Vagina (tissue), 2 donors: ENCODE data around the gene TMEM135. TPM values are rescaled to one million over a fixed set of nuclear protein-coding genes. Genes with fewer than 3 reads are reported as not detected.

Experiments
- DNase-seq, 2 donors: peaks; one replicate each; pipeline ENCODE4 v3.0.0-alpha.2; 2017; ENCODE audit errors: extremely low spot score in 2 of 2
- H3K27ac ChIP-seq: fragments of 200-600 bp; sonication (generic); one replicate; pipeline ENCODE4 v1.5.1; 2019
- H3K27me3 ChIP-seq: fragments of 200-600 bp; sonication (generic); one replicate; pipeline ENCODE4 v1.5.1; 2019
- H3K36me3 ChIP-seq, 2 donors: fragments of 200-600 bp; sonication (generic); one replicate each; pipeline ENCODE4 v1.5.1; 2017 to 2019
- H3K4me1 ChIP-seq: fragments of 200-600 bp; sonication (generic); one replicate; pipeline ENCODE4 v1.5.1; 2019
- H3K4me3 ChIP-seq, 2 donors: fragments of 200-600 bp; sonication (generic); 1 replicate in 1 of 2; 2 replicates in 1 of 2; pipeline ENCODE4 v1.5.1; 2016 to 2019
- H3K9me3 ChIP-seq: fragments of 200-600 bp; sonication (generic); one replicate; pipeline ENCODE4 v1.5.1; 2019
- POLR2A ChIP-seq, 2 donors: fragments of 450-650 bp; IDR thresholded peaks; one replicate each; pipeline ENCODE4 v1.6.1; 2017; ENCODE audit warnings: antibody characterized with exemption in 2 of 2, mild to moderate bottlenecking in 2 of 2, moderate library complexity in 2 of 2
- POLR2AphosphoS5 ChIP-seq, 2 donors: sonication (generic); formaldehyde crosslinking; IDR thresholded peaks; one replicate each; pipeline ENCODE4 v1.9.0; 2017; ENCODE audit warnings: antibody characterized with exemption in 2 of 2, mild to moderate bottlenecking in 2 of 2, low read depth in 1 of 2; ENCODE audit not compliant: insufficient read depth in 1 of 2
- intact Hi-C: fragments of 100-400 bp; cut with DNase I; formaldehyde crosslinking; loops from one replicate; pipeline ENCODE4 v1.15.1; 2023
- total RNA-seq: library from RNA; depleted of rRNA; stranded (reverse); fragments of >200 nt; gene quantifications from one replicate; pipeline ENCODE4 v1.2.3, GENCODE V29; 2016
- TF ChIP-seq, protein P1 (sequence below), 3 experiments: fragments of 450-650 bp in 2 of 3; fragments of 200-600 bp in 1 of 3; sonication (generic) in 1 of 3; IDR thresholded peaks; one replicate each; pipeline ENCODE4 v1.5.1; 2017 to 2019; ENCODE audit warnings: antibody characterized with exemption in 3 of 3, mild to moderate bottlenecking in 2 of 3, moderate library complexity in 2 of 3

The TMEM135 gene
- total RNA-seq, 1 donor from 2014 or later: 17.2 TPM

DNA sequence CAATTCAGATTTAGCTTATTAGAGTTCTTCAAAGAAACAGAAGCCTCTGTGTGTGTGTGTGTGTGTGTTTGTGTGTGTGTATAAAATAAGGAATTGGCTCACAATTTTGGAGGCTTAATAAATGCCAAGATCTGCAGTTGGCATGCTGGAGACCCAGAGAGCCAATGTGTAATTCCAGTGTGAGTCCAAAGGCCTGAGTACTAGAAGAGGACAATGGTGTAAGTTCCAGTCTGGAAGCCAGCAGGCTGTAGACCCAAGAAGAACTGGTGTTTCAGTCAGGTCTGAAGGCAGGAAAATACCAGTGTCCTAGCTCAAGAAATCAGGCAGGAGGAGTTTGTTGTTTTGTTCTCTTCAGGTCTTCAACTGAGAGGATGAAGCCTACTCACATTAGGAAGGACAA, 20.0 kb downstream of the TMEM135 start:
- Histone ChIP-seq H3K9me3 (no peaks in the 10 kb centered on the region), H3K36me3 (no peaks in the 10 kb centered on the region), H3K4me1 (no peaks in the 10 kb centered on the region), H3K27ac (no peak overlapping the region), H3K27me3 (no peaks in the 10 kb centered on the region), H3K4me3 (no peak overlapping the region)
- intact Hi-C loops: no loop called here
- TF ChIP-seq POLR2A (IDR thresholded peaks at IDR 0.05): no peak
- TF ChIP-seq, protein P1, sequence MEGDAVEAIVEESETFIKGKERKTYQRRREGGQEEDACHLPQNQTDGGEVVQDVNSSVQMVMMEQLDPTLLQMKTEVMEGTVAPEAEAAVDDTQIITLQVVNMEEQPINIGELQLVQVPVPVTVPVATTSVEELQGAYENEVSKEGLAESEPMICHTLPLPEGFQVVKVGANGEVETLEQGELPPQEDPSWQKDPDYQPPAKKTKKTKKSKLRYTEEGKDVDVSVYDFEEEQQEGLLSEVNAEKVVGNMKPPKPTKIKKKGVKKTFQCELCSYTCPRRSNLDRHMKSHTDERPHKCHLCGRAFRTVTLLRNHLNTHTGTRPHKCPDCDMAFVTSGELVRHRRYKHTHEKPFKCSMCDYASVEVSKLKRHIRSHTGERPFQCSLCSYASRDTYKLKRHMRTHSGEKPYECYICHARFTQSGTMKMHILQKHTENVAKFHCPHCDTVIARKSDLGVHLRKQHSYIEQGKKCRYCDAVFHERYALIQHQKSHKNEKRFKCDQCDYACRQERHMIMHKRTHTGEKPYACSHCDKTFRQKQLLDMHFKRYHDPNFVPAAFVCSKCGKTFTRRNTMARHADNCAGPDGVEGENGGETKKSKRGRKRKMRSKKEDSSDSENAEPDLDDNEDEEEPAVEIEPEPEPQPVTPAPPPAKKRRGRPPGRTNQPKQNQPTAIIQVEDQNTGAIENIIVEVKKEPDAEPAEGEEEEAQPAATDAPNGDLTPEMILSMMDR (IDR thresholded peaks at IDR 0.05): no peak
- no peak for TF ChIP-seq POLR2AphosphoS5 (IDR thresholded peaks at IDR 0.05; ENCODE audit: insufficient read depth in 1 of 2, low read depth in 1 of 2)
- DNase-seq: no peak

DNA sequence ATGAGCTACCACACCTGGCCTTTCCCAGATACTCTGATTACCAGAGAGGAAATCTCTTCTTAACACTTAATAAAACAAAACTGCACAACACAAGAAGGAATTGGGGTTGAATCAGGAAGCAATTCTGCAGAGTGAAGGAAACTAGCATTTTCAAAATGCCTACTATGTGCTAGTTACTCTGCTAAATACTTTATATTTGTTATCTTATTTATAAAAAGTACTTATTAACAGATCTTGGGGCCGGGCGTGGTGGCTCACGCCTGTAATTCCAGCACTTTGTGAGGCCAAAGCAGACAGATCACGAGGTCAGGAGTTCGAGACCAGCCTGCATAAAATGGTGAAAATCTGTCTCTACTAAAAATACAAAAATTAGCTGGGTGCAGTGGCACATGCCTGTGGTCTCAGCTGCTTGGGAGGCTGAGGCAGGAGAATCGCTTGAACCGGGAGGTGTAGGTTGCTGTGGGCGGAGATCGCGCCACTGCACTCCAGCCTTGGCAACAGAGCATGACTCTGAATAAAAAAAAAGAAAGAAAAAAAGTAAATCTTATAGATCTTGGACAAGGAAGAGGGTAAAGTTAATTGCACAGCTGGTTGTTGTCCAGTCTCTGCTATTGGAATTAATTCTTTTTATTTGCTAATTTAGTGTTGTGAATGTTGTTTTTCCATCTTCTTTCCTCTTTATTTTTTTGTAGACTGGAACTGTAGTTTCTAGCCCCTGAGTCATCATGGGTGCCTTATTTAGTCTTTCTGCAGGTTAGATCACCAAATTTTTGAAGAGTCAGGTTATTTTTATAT, 22.1 kb downstream of the TMEM135 start:
- H3K27ac ChIP-seq: no peak overlapping the region
- H3K9me3 ChIP-seq: no peaks in the 10 kb centered on the region
- no peaks in the 10 kb centered on the region for H3K36me3 ChIP-seq
- no peaks in the 10 kb centered on the region for H3K27me3 ChIP-seq
- H3K4me3 ChIP-seq: no peak overlapping the region
- no peak for DNase-seq
- no peaks in the 10 kb centered on the region for H3K4me1 ChIP-seq
- intact Hi-C loops: no loop called here
- TF ChIP-seq POLR2A (IDR thresholded peaks at IDR 0.05) (no peak), POLR2AphosphoS5 (IDR thresholded peaks at IDR 0.05; ENCODE audit: insufficient read depth in 1 of 2, low read depth in 1 of 2) (no peak)
- TF ChIP-seq, protein P1 (IDR thresholded peaks at IDR 0.05): no peak

DNA sequence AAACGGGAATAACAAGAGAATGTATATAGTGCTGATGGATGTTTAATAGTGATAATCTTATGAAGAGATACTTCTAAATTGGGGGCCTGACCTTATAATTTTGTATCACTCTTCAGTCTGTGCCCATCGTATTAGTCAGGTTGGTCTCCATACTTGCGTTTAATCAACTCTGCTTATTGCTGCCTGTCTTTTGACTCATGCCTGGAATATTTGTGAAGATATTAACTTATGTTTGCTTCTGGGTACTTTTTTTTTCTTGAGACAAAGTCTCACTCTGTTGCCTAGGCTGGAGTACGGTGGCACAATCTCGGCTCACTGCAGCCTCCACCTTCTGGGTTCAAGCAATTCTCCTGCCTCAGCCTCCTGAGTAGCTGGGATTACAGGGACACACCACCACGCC, 24.0 kb downstream of the TMEM135 start:
- Histone ChIP-seq H3K36me3 (no peaks in the 10 kb centered on the region), H3K4me3 (no peak overlapping the region), H3K4me1 (no peaks in the 10 kb centered on the region), H3K27ac (no peak overlapping the region), H3K9me3 (no peaks in the 10 kb centered on the region), H3K27me3 (no peaks in the 10 kb centered on the region)
- DNase-seq: no peak
- TF ChIP-seq POLR2A (IDR thresholded peaks at IDR 0.05) (no peak), POLR2AphosphoS5 (IDR thresholded peaks at IDR 0.05; ENCODE audit: insufficient read depth in 1 of 2, low read depth in 1 of 2) (no peak)
- TF ChIP-seq, protein P1 (IDR thresholded peaks at IDR 0.05): no peak
- intact Hi-C loops: no loop called here

DNA sequence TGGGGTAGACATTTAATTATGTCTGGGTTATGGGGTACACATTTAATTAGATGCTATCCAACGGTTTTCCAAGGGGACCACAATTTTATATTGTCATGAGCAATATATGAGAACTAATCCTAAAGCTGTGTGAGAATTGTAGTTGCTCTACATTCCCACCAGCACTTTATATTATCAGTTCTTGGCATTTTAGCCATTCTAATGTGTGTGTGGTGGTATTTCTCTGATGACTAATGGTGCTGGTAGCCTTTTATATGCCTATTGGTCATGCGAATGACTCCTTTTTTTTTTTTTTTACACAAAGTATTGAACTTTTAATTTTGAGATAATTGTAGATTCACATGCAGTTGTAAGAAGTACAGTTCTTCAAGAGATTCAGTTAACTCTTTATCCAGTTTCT, 26.2 kb downstream of the TMEM135 start:
- Histone ChIP-seq H3K27ac (no peak overlapping the region), H3K4me1 (no peaks in the 10 kb centered on the region), H3K27me3 (no peaks in the 10 kb centered on the region), H3K36me3 (no peaks in the 10 kb centered on the region), H3K4me3 (no peak overlapping the region), H3K9me3 (no peaks in the 10 kb centered on the region)
- intact Hi-C loops: no loop called here
- no peak for DNase-seq
- TF ChIP-seq POLR2A (IDR thresholded peaks at IDR 0.05) (no peak), POLR2AphosphoS5 (IDR thresholded peaks at IDR 0.05; ENCODE audit: insufficient read depth in 1 of 2, low read depth in 1 of 2) (no peak)
- TF ChIP-seq, protein P1 (IDR thresholded peaks at IDR 0.05): no peak

DNA sequence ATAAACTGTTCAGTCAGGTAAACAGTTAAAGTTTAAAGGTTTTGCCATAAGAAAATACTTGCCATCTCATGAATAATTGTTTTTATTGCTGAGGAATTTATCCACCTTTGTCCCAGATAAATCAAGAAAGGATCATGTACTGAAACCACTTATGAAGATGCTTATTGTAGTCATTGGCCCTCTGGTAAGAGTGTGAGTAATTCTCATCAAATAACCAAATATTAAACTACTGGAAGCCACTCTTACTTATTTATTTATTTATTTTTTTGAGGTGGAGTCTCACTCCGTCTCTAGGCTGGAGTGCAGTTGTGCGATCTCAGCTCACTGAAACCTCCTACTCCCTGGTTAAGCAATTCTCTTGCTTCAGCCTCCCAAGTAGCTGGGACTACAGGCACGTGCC, 35.1 kb downstream of the TMEM135 start:
- TF ChIP-seq, protein P1 (IDR thresholded peaks at IDR 0.05): no peak
- TF ChIP-seq POLR2A (IDR thresholded peaks at IDR 0.05): no peak
- no peak for TF ChIP-seq POLR2AphosphoS5 (IDR thresholded peaks at IDR 0.05; ENCODE audit: insufficient read depth in 1 of 2, low read depth in 1 of 2)
- Histone ChIP-seq H3K4me1 (no peaks in the 10 kb centered on the region), H3K27me3 (no peaks in the 10 kb centered on the region), H3K9me3 (no peaks in the 10 kb centered on the region), H3K4me3 (no peak overlapping the region), H3K36me3 (peaks cover 0 to 22% of the 10 kb centered on the region in 2 donors), H3K27ac (no peak overlapping the region)
- no peak for DNase-seq
- intact Hi-C loops: no loop called here
